GM20000 (cell line): ENCODE data around the gene BRD1.

Experiments used
- DNase-seq: peaks from one replicate; pipeline ENCODE4 v3.0.0; 2012; ENCODE audit warnings: low spot score
- CTCF ChIP-seq: IDR thresholded peaks from 2 replicates; pipeline ENCODE4 v1.5.1; 2012; ENCODE audit warnings: mild to moderate bottlenecking, control low read depth; ENCODE audit errors: extremely low read depth, missing control alignments

Gene BRD1

GRCh38 chr22:49738566-49738965 lies 89.1 kb downstream of the BRD1 start:
- TF ChIP-seq CTCF: no peak
- no peak for DNase-seq

GRCh38 chr22:49738006-49738405 lies 89.7 kb downstream of the BRD1 start:
- no peak for DNase-seq
- no peak for TF ChIP-seq CTCF

DNA sequence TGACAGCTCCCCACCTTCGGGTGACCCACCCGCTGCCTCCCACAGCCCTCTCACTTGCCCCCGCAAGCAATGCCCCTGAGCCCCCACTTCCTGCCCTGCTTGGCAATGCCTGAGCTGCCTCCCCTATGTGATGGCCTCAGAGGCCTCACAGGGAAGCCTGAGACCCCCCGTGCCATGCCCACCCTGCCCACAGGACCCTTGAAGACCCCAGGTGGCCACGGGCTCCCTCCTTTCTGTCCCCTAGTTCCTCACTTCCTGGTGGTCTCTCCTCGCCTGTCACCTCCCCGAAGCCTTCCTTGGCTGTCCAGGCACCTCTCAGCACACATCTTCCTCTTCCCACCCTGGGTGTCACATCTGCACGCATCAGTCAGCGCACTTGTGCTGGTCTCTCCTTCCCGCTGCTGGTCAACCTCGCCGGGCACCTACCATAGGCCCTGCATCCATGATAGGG lies 90.5 kb downstream of the BRD1 start:
- DNase-seq: no peak
- TF ChIP-seq CTCF: no peak

- no peak for DNase-seq
- TF ChIP-seq CTCF: no peak
Measured at GRCh38 chr22:49736538-49736937, 91.1 kb downstream of the BRD1 start.

- TF ChIP-seq CTCF: no peak
Measured at GRCh38 chr22:49735901-49736421, 91.7 kb downstream of the BRD1 start.

DNA sequence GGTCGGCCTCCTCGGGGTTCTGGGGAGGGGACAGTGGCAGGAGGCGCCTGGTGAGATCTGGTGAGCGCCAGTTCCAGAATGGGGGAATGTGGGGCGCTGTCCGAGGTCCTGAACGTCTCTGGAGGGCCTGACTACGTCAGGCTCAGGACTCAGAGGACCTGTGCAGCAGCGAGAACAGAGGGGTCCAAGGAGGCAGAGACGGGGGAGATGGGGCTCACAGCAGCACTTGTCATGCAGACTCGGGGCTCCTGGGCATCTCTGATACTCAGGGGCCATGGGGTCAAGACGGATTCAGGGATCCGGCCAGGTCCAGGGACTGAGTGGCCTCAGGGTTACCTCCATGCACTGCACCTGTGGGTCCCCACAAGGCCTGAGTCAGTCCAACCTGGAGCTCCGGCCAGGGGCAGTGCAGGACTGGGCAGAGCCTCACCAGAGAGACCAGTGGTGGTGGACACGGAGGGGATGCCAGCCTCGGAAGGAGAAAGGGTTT lies 92.2 kb downstream of the BRD1 start:
- no peak for DNase-seq

More at GRCh38 chr22:49735901-49736421, 91.7 kb downstream of the BRD1 start:
- DNase-seq: no peak

GRCh38 chr22:49734882-49735281 lies 92.8 kb downstream of the BRD1 start:
- no peak for TF ChIP-seq CTCF
- DNase-seq: no peak

More for the DNA sequence above, 92.2 kb downstream of the BRD1 start:
- TF ChIP-seq CTCF: no peak
